ENCODE data around the gene SEPTIN5.
"Not testable (repeated sequence)": the region's sequence is repeated elsewhere in the genome, so short reads cannot be mapped to it uniquely, and the experiment has no call there.

Gene SEPTIN5

GRCh38 chr22:19680911-19681862, 33.1 kb upstream of the SEPTIN5 start:
- FAIRE-seq = no peak

DNA sequence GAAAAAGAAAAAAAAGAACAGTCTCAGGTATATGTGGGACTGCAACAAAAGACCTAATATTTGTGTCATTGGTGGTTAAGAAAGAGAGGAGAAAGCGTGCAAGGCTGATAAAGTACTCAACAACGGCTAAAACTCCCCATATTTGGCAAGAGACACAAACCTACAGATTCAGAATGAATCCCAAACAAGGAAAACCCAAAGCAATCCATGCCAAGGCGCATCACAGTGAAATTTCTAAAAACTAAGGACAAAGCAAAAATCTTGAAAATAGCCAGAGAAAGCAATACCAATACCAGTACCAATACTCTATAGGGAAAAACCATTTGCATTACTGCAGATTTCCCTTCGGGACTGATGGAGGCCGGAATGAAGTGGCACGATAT, 32.4 kb upstream of the SEPTIN5 start:
- no peak for FAIRE-seq

GRCh38 chr22:19686946-19687345, 27.4 kb upstream of the SEPTIN5 start:
- no peak for FAIRE-seq

- FAIRE-seq = no peak
These were observed 26.6 kb upstream of the SEPTIN5 start for GRCh38 chr22:19687561-19688300.

DNA sequence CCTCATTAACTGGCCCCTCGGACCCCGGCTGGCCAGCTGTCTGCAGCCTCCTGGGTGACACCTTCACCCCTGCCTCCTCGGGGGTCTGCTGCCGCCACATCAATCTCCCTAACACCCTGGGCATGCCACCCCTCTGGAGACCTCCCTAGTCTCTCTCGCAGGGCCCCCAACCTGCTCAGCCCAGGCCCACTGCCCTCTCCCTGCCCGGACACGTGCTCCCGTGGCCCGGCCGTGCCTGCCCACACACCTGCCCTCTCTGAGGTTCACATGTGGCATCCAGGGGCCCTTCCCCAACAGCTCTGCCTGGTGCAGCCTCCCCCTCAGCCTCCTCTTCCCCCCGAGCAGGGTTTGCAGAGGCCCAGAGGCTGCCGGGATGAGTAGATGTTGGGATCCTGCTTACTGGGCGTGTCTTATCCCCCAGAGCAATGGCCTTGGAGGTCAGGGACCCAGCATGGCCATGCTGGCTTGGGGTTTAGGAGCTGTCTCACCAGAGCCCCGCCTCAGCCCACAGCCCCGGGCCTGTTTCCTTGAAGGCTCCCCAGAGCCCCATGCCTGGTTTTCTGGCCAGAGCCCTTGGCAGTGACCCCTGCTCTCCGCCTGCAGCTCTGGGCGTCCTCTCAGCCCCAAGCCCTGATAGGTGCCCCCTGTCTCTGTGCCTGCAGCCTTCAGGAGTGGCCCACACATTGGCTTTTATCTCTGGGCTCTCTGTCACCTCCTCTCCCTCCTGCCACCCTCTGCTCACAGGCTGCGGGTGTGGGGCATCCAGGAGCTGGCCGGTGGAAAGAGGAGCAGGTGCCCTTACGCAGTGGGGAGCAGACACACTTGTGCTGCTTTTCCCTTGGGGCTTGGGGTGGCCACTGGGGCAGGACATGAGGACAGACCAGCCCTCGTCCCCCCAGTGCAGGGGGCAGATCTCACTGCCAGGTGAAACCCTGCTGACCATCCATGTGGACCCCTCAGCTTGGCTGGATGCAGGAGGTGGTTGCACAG, 25.7 kb upstream of the SEPTIN5 start:
- no peak for FAIRE-seq

DNA sequence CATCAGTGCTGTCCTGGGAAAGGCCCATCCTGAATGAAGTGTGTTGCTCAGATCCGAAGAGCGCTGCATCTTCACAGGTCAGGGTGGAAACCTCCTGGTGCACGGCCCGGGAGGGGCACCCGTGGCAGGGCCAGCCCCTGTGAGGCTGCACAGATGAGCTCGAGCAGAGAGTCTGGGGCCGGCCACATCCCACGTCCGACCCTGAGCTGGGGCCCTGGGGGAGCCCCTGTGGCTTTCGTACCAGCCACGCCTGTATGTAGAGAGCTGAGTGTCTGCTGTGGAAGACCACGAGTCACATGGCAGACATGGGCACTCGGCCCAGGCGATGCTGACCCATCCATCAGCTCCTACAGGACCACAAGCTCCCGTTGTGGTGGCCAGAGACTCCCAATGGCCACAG, 24.9 kb upstream of the SEPTIN5 start:
- FAIRE-seq = no peak

DNA sequence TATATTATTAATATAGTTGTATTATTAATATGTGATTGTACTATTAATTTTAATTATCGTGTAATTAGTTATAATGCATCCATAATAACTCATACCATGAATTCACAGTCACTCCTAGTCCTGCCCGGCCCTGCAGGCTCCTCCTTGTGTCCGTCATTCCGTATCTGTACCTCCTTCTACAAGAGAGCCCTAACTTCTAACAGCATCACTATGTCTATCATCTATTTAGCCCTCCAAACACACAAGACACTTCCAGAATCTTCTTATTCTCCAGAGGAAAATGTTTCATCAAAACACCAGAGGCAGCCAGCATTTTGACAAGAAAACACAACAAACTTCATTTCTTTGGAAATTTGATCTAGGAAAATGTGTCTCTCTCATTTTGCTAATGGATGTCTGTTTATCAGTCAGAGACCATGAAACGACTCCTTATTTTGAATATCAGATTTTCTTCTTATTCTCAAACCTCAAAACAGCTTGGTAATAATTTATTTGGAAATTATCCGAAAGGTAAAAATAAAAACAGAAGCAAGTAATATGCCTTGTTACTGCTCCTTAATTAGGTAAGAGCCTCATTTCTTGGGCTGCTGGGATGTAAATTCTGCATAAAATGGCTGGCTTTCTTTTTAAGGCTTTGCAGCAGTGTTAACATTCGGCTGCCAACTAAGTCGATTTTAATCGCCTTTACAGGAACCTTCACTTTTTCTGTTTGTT, 23.1 kb upstream of the SEPTIN5 start:
- no peak for FAIRE-seq

GRCh38 chr22:19691721-19692341, 22.5 kb upstream of the SEPTIN5 start:
- FAIRE-seq = no peak

DNA sequence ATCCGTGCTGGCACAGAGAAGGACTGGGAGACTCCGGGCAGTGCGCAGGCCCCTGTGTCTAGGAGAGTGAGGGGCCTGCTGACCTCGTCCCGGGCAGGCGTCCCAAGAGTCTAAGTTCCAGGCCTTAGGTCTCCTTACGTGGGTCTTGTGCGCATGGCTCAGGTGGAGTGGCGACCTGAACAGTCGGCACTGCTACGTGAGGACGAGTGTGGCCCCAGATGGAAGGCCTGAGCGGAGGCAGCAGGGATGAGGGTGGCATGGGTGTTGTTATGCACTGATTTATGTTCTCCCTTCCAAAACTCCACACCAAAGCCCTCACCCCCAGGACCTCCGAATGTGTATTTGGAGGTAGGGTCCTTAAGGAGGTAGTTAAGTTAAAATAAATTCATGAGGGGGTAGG, 20.7 kb upstream of the SEPTIN5 start:
- no peak for FAIRE-seq

- FAIRE-seq = no peak
These were observed 20.2 kb upstream of the SEPTIN5 start for GRCh38 chr22:19693981-19694670.

DNA sequence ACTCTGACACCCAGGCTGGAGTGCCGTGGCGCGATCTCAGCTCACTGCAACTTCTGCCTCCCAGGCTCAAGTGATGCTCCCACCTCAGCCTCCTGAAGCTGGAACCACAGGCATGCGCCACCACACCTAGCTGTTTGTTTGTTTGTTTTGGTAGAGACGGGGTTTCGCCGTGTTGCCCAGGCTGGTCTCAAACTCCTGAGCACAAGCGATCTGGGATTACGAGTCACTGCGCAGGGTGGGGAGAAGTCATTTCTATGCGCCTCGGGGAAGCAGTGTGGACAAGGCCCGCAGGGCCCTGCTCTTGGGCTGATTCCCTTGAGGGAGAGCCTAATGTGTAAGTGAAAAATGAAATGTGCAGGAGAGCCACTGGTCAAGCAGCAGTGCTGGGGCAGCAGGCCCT, 19.6 kb upstream of the SEPTIN5 start:
- no peak for FAIRE-seq

GRCh38 chr22:19696504-19697276, 17.6 kb upstream of the SEPTIN5 start:
- no peak for FAIRE-seq

DNA sequence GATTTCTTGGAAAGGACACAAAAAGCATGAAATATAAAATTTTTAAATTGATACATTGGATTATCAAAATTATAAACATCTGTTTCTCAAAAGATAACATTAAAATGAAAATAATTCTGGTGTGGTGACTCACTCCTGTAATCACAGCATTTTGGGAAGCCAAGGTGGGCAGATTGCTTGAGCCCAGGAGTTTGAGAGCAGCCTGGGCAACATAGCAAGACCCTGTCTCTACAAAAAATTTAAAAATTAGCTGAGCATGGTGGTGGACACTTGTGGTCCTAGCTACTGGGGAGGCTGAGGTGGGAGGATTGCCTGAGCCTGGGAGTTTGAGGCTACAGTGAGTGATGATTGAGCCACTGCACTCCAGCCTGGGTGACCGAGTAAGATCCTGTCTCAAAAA, 16.4 kb upstream of the SEPTIN5 start:
- not testable (repeated sequence) for FAIRE-seq

GRCh38 chr22:19700790-19701419, 13.4 kb upstream of the SEPTIN5 start:
- no peak for FAIRE-seq

DNA sequence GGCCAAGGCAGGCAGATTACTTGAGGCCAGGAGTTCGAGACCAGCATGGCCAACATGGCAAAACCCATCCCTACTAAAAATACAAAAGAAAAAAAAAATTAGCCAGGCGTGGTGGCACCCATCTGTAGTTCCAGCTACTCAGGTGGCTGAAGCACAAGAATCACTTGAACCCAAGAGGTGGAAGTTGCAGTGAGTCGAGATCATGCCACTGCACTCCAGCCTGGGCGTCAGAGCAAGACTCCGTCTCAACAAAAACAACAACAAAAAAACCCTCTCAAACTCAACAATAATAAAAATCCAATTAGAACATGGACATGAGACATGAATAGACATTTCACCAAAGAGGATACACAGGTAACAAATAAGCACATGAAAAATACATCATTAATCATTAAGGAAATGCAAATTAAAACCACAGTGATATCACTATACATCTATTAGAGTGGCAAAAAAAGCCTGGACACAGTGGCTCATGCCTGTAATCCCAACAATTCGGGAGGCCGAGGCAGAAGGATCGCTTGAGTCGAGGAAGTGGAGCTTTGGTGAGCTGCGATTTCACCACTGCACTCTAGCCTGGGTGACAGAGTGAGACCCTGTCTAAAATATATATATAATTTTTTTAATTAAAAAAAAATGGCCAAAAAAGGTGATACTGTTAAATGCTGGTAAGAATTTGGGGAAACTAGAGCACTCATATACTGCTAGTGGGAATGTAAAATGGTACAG, 12.7 kb upstream of the SEPTIN5 start:
- no peak for FAIRE-seq

DNA sequence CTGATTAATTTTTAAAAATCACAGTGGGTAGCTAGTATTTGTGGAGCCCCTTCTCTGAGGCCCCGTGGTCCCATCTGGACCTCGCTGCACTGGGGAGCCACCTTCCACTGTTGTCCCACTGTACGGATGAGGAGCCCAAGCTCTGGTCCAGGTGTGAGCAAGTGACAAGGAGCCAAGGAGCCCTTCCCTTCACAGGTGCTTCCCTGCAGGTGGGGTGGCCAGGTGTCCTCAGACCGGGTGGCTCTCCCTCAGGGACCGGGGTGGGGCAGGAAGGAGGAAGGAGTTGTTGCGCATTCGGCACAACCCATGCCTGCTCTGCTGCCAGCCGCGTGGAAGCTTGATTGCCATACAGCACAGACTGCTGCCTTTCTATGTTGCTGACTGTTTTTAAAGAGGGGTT, 10.4 kb upstream of the SEPTIN5 start:
- FAIRE-seq = no peak

- no peak for FAIRE-seq
These were observed 9.8 kb upstream of the SEPTIN5 start for GRCh38 chr22:19704355-19705015.

- no peak for FAIRE-seq
These were observed 8.9 kb upstream of the SEPTIN5 start for GRCh38 chr22:19705181-19705934.

Measured in endometrium (tissue), 2 donors.